HepG2 (cell line): ENCODE measurements around the gene MFSD11. TPM values are rescaled to one million over a fixed set of nuclear protein-coding genes. Genes with fewer than 3 reads are reported as not detected.

Experiments used
- GATAD1 ChIP-seq: IDR thresholded peaks from 2 replicates; pipeline ENCODE4 v1.6.1; 2016; ENCODE audit warnings: missing genetic modification reagents, missing compliant biosample characterization
- GATAD2A ChIP-seq: IDR thresholded peaks from 2 replicates; pipeline ENCODE4 v1.6.1; 2016
- HOXA9 ChIP-seq: sonication (generic); formaldehyde crosslinking; IDR thresholded peaks from 2 replicates; pipeline ENCODE4 v1.8.1; 2022; ENCODE audit warnings: missing genetic modification reagents, mild to moderate bottlenecking, moderate library complexity, borderline replicate concordance
- MEIS2 ChIP-seq: sonication (generic); formaldehyde crosslinking; IDR thresholded peaks from 2 replicates; pipeline ENCODE4 v1.9.0; 2021; ENCODE audit warnings: mild to moderate bottlenecking, missing genetic modification reagents
- NCOA5 ChIP-seq: sonication (generic); formaldehyde crosslinking; IDR thresholded peaks from 2 replicates; pipeline ENCODE4 v1.4.0; 2020; ENCODE audit warnings: missing genetic modification reagents
- PITX1 ChIP-seq: sonication (generic); formaldehyde crosslinking; IDR thresholded peaks from 2 replicates; pipeline ENCODE4 v1.5.1; 2020; ENCODE audit warnings: mild to moderate bottlenecking, missing genetic modification reagents
- SRF ChIP-seq: IDR thresholded peaks from 2 replicates; pipeline ENCODE4 v1.6.1; 2011; ENCODE audit warnings: mild to moderate bottlenecking, low read depth, low read length, moderate library complexity
- TGIF2 ChIP-seq: IDR thresholded peaks from 2 replicates; pipeline ENCODE4 v1.6.1; 2016; ENCODE audit warnings: control low read depth, missing compliant biosample characterization
- THAP11 ChIP-seq: IDR thresholded peaks from 2 replicates; pipeline ENCODE4 v1.6.1; 2016; ENCODE audit warnings: missing biosample characterization, missing genetic modification reagents
- U2AF1 ChIP-seq: fragments of 200-400 bp; formaldehyde crosslinking; optimal IDR thresholded peaks from 2 replicates; pipeline ENCODE3; 2017; ENCODE audit warnings: mild to moderate bottlenecking, low read depth, low read length
- ZNF546 ChIP-seq: sonication (generic); formaldehyde crosslinking; conservative IDR thresholded peaks from 2 replicates; pipeline ENCODE4 v1.8.1; 2023; ENCODE audit warnings: mild to moderate bottlenecking, missing genetic modification reagents
- ZNF780A ChIP-seq: sonication (generic); formaldehyde crosslinking; IDR thresholded peaks from 2 replicates; pipeline ENCODE4 v1.8.0; 2022; ENCODE audit warnings: mild to moderate bottlenecking, missing genetic modification reagents, moderate library complexity
- ZZZ3 ChIP-seq: sonication (generic); formaldehyde crosslinking; IDR thresholded peaks from 2 replicates; pipeline ENCODE4 v1.4.0; 2020; ENCODE audit warnings: missing genetic modification reagents, mild to moderate bottlenecking, borderline replicate concordance
- polyA plus RNA-seq, 8 experiments: library from polyadenylated mRNA; depleted of rRNA in 3 of 8; stranded (reverse) in 7 of 8; unstranded in 1 of 8; fragments of >200 nt; fragmentation: Illumina TruSeq in 4 of 8; extraction: Trizol in 4 of 8; gene quantifications; 2 replicates each; pipeline versions ENCODE4 v1.2.1 to v1.2.3, GENCODE V29; 2011 to 2016; ENCODE audit warnings: low read depth in 4 of 8, missing spikeins in 1 of 8, mixed read lengths in 1 of 8; ENCODE audit not compliant: insufficient read depth in 1 of 8
- total RNA-seq, 5 experiments: library from RNA; depleted of rRNA; stranded (reverse); fragments of >200 nt; fragmentation: Illumina TruSeq; extraction: Trizol; gene quantifications; 2 replicates each; pipeline ENCODE4 v1.2.3, GENCODE V29; 2016; ENCODE audit warnings: low read depth in 1 of 5
- TF ChIP-seq, protein P1 (sequence below): sonication (generic); formaldehyde crosslinking; IDR thresholded peaks from 2 replicates; pipeline ENCODE4 v1.4.0; 2020; ENCODE audit warnings: missing genetic modification reagents, mild to moderate bottlenecking, borderline replicate concordance
- TF ChIP-seq, protein P2 (sequence below): conservative IDR thresholded peaks from 2 replicates; pipeline ENCODE4 v1.6.1; 2018; ENCODE audit warnings: missing genetic modification reagents
- TF ChIP-seq, protein P3 (sequence below): sonication (generic); formaldehyde crosslinking; IDR thresholded peaks from 2 replicates; pipeline ENCODE4 v1.8.0; 2022; ENCODE audit warnings: mild to moderate bottlenecking, missing genetic modification reagents, borderline replicate concordance
- TF ChIP-seq, protein P4 (sequence below): sonication (generic); formaldehyde crosslinking; IDR thresholded peaks from 2 replicates; pipeline ENCODE4 v1.8.0; 2022; ENCODE audit warnings: missing genetic modification reagents, mild to moderate bottlenecking, moderate library complexity, borderline replicate concordance
- TF ChIP-seq, protein P5 (sequence below): sonication (generic); formaldehyde crosslinking; IDR thresholded peaks from 2 replicates; pipeline ENCODE4 v1.4.0; 2020; ENCODE audit warnings: missing genetic modification reagents

Gene MFSD11
- total and polyA plus RNA-seq, 2 of the 13 experiments (the other 11 are each of a cell fraction or from before 2014, with no cell fraction given), result 26.1 to 36.3 TPM

DNA sequence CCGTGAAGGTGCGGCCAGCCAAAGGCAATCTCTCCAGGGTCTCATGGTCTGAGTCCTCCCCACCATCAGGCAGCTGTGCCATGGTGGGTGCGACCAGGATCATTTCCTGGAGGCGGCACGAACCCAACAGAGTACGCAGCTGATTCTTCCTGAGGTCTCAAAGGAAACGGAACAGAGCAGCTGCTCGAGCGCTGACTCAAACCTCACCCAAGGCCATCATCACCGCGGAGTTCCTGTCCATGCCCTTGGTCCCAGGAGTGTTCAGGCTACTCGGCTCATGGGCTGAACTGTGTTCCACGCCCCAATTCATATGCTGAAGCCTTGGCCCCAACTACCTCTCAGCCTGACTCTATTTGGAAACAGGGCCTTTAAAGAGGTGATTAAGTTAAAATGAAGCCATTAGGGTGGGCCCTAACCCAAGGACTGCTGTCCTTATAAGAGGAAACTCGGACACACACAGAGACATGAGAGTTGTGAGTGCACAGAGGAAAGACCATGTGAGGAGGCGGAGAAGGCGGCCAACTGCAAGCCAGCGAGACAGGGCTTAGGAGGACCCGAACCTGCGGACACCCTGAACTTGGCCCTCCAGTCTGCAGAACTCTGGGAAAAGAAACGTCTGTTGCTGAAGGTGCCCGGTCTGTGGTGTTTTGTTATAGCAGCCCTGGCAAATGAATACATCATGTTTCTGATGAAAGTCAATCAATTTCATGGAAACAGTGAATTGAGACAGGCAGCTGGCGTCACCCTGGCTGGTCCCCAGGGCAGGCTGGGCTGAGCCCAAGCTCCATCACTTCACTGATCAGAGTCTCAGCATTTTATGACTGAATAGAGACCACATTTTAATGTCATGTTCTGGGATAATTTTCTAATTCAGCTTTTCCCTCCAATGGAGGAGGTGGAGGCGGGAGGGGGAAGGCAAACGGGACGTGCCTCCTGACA, 40.9 kb upstream of the MFSD11 start (continued):
- TF ChIP-seq, protein P1, sequence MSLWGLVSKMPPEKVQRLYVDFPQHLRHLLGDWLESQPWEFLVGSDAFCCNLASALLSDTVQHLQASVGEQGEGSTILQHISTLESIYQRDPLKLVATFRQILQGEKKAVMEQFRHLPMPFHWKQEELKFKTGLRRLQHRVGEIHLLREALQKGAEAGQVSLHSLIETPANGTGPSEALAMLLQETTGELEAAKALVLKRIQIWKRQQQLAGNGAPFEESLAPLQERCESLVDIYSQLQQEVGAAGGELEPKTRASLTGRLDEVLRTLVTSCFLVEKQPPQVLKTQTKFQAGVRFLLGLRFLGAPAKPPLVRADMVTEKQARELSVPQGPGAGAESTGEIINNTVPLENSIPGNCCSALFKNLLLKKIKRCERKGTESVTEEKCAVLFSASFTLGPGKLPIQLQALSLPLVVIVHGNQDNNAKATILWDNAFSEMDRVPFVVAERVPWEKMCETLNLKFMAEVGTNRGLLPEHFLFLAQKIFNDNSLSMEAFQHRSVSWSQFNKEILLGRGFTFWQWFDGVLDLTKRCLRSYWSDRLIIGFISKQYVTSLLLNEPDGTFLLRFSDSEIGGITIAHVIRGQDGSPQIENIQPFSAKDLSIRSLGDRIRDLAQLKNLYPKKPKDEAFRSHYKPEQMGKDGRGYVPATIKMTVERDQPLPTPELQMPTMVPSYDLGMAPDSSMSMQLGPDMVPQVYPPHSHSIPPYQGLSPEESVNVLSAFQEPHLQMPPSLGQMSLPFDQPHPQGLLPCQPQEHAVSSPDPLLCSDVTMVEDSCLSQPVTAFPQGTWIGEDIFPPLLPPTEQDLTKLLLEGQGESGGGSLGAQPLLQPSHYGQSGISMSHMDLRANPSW (CRISPR knock-in tag), result no peak
- TF ChIP-seq ZNF780A (CRISPR knock-in tag), result no peak
- peak; percentile 84 for TF ChIP-seq GATAD2A (CRISPR knock-in tag)
- TF ChIP-seq, protein P2, sequence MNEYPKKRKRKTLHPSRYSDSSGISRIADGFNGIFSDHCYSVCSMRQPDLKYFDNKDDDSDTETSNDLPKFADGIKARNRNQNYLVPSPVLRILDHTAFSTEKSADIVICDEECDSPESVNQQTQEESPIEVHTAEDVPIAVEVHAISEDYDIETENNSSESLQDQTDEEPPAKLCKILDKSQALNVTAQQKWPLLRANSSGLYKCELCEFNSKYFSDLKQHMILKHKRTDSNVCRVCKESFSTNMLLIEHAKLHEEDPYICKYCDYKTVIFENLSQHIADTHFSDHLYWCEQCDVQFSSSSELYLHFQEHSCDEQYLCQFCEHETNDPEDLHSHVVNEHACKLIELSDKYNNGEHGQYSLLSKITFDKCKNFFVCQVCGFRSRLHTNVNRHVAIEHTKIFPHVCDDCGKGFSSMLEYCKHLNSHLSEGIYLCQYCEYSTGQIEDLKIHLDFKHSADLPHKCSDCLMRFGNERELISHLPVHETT, result no peak
- TF ChIP-seq ZZZ3 (CRISPR knock-in tag), result no peak
- no peak for TF ChIP-seq HOXA9 (CRISPR knock-in tag)
- TF ChIP-seq, protein P3, sequence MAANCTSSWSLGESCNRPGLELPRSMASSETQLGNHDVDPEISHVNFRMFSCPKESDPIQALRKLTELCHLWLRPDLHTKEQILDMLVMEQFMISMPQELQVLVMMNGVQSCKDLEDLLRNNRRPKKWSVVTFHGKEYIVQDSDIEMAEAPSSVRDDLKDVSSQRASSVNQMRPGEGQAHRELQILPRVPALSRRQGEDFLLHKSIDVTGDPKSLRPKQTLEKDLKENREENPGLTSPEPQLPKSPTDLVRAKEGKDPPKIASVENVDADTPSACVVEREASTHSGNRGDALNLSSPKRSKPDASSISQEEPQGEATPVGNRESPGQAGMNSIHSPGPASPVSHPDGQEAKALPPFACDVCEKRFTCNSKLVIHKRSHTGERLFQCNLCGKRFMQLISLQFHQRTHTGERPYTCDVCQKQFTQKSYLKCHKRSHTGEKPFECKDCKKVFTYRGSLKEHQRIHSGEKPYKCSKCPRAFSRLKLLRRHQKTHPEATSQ (CRISPR knock-in tag), result no peak
- TF ChIP-seq GATAD1 (CRISPR knock-in tag), result no peak; the same call in 1 of the 2 replicates
- no peak for TF ChIP-seq TGIF2 (CRISPR knock-in tag)
- no peak for TF ChIP-seq U2AF1
- TF ChIP-seq, protein P4, sequence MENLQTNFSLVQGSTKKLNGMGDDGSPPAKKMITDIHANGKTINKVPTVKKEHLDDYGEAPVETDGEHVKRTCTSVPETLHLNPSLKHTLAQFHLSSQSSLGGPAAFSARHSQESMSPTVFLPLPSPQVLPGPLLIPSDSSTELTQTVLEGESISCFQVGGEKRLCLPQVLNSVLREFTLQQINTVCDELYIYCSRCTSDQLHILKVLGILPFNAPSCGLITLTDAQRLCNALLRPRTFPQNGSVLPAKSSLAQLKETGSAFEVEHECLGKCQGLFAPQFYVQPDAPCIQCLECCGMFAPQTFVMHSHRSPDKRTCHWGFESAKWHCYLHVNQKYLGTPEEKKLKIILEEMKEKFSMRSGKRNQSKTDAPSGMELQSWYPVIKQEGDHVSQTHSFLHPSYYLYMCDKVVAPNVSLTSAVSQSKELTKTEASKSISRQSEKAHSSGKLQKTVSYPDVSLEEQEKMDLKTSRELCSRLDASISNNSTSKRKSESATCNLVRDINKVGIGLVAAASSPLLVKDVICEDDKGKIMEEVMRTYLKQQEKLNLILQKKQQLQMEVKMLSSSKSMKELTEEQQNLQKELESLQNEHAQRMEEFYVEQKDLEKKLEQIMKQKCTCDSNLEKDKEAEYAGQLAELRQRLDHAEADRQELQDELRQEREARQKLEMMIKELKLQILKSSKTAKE (CRISPR knock-in tag), result no peak
- no peak for TF ChIP-seq SRF
- no peak for TF ChIP-seq ZNF546 (CRISPR knock-in tag)
- peak; percentile 55 for TF ChIP-seq MEIS2 (CRISPR knock-in tag)
- no peak for TF ChIP-seq NCOA5 (CRISPR knock-in tag)
- TF ChIP-seq, protein P5, sequence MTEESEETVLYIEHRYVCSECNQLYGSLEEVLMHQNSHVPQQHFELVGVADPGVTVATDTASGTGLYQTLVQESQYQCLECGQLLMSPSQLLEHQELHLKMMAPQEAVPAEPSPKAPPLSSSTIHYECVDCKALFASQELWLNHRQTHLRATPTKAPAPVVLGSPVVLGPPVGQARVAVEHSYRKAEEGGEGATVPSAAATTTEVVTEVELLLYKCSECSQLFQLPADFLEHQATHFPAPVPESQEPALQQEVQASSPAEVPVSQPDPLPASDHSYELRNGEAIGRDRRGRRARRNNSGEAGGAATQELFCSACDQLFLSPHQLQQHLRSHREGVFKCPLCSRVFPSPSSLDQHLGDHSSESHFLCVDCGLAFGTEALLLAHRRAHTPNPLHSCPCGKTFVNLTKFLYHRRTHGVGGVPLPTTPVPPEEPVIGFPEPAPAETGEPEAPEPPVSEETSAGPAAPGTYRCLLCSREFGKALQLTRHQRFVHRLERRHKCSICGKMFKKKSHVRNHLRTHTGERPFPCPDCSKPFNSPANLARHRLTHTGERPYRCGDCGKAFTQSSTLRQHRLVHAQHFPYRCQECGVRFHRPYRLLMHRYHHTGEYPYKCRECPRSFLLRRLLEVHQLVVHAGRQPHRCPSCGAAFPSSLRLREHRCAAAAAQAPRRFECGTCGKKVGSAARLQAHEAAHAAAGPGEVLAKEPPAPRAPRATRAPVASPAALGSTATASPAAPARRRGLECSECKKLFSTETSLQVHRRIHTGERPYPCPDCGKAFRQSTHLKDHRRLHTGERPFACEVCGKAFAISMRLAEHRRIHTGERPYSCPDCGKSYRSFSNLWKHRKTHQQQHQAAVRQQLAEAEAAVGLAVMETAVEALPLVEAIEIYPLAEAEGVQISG (CRISPR knock-in tag), result 0 out of 2 replicates have a peak, but pooled peaks have one; percentile 0
- no peak; the same call in 1 of the 2 replicates for TF ChIP-seq THAP11 (CRISPR knock-in tag)
- peak; percentile 58; the same call in 1 of the 2 replicates for TF ChIP-seq PITX1 (CRISPR knock-in tag)
